ENCODE measurements around the gene LYST.

The LYST gene

DNA sequence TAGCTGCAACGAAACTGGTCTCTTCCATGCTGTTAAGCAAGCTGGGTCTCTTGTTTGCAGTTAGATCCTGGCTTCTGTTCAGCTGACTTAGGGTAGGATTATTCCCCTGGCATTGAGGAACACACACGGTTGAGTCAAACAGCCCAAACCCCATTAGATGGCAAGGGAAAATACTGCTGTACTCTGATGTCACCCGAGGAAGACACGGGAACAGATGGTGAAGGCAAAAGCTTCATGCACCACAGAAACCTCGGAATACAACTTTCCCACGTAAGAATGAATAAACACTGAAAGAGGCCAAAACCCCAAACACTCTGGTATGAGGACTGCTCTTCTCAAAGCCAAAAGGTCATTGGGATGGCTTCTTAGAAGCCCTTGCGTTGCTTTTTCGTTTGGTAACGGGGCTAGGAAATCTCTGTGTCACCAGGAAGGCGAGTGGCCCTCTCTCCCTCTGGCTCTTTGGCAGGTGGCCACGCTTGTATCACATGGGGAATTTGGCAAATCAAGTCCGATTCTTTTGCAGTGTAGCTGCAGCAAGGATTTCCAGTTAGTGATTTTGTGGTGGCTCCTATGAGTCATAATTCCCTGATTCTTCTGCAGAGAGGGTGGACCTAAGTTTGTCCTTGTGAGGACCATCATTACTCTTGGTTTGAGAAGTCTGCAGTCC lies 16.7 kb upstream of the LYST start:
- Histone ChIP-seq H3K36me3 (ENCODE audit: control insufficient read depth, insufficient read depth, low read length) (no peaks in the 10 kb centered on the region), H3K9me3 (ENCODE audit: control insufficient read depth, insufficient read depth, low read length) (no peaks in the 10 kb centered on the region), H3K27me3 (ENCODE audit: control insufficient read depth, insufficient read depth, low read length) (no peaks in the 10 kb centered on the region), H3K27ac (ENCODE audit: low read length) (no peak overlapping the region), H3K4me1 (ENCODE audit: control insufficient read depth, insufficient read depth, low read length) (no peaks in the 10 kb centered on the region), H3K4me3 (ENCODE audit: low read length) (no peak overlapping the region)
- no peak for DNase-seq (ENCODE audit: low read depth, low spot score)
- WGBS (ENCODE audit: insufficient coverage, insufficient read length) = no CpG with 5 or more reads among the region's 12 CpGs

DNA sequence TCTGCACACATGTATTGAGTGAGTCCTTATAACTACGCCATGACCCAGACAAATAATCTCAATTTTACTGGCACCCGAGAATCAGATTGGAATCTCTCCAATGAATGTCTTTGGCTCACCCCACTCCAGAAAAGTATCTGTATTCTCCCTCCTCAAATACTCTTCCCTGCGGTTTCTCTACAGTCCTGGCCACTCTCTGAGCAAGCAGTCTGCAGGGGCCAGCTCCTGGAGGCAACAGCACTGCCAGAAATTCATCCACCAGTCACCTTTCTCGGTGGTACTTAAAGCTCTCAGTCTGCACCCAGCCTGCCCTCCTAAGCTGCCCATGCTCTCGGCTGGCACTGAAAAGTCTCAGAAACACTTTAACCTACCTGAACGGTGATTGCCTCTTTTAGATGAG lies 16.1 kb upstream of the LYST start:
- no peaks in the 10 kb centered on the region for H3K4me1 ChIP-seq (ENCODE audit: control insufficient read depth, insufficient read depth, low read length)
- no peaks in the 10 kb centered on the region for H3K36me3 ChIP-seq (ENCODE audit: control insufficient read depth, insufficient read depth, low read length)
- H3K4me3 ChIP-seq (ENCODE audit: low read length) = no peak overlapping the region
- no peaks in the 10 kb centered on the region for H3K9me3 ChIP-seq (ENCODE audit: control insufficient read depth, insufficient read depth, low read length)
- no CpG with 5 or more reads among the region's 6 CpGs for WGBS (ENCODE audit: insufficient coverage, insufficient read length)
- H3K27ac ChIP-seq (ENCODE audit: low read length) = no peak overlapping the region
- no peaks in the 10 kb centered on the region for H3K27me3 ChIP-seq (ENCODE audit: control insufficient read depth, insufficient read depth, low read length)
- no peak for DNase-seq (ENCODE audit: low read depth, low spot score)

DNA sequence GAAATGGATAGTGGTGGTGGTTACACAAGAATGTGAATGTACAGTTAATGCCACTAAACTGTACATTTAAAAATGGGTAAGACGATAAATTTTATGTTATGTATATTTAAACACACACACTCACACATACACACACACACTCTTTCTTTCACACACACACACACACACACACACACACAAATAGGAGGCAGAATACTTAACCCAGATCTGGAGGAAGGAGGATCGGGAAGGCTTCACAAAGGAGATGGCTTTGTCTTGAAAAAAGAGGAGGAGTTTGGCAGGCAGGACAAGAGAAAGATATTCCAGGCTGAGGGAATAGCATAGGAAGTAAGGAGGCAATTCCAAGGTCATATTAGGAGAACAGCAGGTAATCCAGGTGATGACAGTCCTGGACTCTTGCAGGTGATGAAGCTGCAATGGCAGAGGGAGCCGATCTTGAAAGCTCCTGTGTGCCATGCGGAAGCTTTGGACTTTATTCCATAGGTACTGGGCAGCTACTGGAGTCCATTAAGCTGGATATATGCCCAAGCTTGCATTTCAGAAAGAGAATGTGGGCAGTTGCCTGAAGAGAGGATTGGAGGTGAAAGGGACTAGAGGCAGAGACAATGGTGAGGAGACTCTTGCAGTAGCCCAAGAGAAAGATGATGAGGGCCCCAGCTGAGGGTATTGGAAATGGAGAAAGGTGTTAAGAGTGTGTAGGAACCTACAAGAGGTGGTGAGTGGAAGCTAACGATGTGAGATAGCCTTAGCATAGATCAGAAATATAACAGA lies 15.4 kb upstream of the LYST start:
- Histone ChIP-seq H3K36me3 (ENCODE audit: control insufficient read depth, insufficient read depth, low read length) (no peaks in the 10 kb centered on the region), H3K27ac (ENCODE audit: low read length) (no peak overlapping the region), H3K27me3 (ENCODE audit: control insufficient read depth, insufficient read depth, low read length) (no peaks in the 10 kb centered on the region), H3K4me1 (ENCODE audit: control insufficient read depth, insufficient read depth, low read length) (no peaks in the 10 kb centered on the region), H3K4me3 (ENCODE audit: low read length) (no peak overlapping the region), H3K9me3 (ENCODE audit: control insufficient read depth, insufficient read depth, low read length) (no peaks in the 10 kb centered on the region)
- DNase-seq (ENCODE audit: low read depth, low spot score) = no peak
- no CpG with 5 or more reads among the region's 5 CpGs for WGBS (ENCODE audit: insufficient coverage, insufficient read length)

DNA sequence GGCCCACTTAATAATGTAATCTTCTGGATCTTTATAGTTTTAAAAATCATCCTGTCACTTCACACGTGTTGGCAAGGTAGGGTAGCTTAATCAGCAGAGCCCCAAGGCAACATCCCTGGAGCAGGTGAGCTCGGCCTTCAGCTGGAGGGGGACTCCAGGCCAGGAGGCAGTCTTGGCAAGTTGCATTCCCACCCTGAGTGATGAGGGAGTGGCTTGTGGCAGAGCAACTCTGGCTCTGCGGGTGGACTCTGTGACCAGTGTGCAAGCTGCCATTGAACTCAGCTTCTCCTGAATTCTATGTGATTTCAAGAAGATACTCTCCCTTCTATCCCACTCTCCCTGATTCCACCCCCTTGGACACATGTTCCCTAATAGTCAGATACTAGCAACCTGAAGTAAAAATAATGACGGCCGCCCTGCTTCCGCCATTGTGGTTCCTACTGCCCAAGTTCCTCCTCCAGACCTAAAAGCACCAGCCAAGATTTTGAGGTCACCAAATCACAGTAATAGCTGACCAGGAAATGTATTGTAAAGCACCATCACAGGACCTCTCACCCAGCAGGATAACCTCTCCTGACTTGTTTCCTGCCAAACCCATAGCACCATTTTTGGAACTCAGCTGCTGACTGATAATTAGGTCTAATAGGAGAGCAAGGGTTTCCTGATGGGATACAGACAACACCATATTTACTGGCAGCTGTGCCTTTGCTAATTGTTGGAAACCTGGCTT lies 11.5 kb upstream of the LYST start:
- H3K4me3 ChIP-seq (ENCODE audit: low read length) = no peak overlapping the region
- no peak for DNase-seq (ENCODE audit: low read depth, low spot score)
- no peak overlapping the region for H3K27ac ChIP-seq (ENCODE audit: low read length)
- H3K36me3 ChIP-seq (ENCODE audit: control insufficient read depth, insufficient read depth, low read length) = no peaks in the 10 kb centered on the region
- no peaks in the 10 kb centered on the region for H3K4me1 ChIP-seq (ENCODE audit: control insufficient read depth, insufficient read depth, low read length)
- no peaks in the 10 kb centered on the region for H3K9me3 ChIP-seq (ENCODE audit: control insufficient read depth, insufficient read depth, low read length)
- no peaks in the 10 kb centered on the region for H3K27me3 ChIP-seq (ENCODE audit: control insufficient read depth, insufficient read depth, low read length)
- WGBS (ENCODE audit: insufficient coverage, insufficient read length) = no CpG with 5 or more reads among the region's 6 CpGs

DNA sequence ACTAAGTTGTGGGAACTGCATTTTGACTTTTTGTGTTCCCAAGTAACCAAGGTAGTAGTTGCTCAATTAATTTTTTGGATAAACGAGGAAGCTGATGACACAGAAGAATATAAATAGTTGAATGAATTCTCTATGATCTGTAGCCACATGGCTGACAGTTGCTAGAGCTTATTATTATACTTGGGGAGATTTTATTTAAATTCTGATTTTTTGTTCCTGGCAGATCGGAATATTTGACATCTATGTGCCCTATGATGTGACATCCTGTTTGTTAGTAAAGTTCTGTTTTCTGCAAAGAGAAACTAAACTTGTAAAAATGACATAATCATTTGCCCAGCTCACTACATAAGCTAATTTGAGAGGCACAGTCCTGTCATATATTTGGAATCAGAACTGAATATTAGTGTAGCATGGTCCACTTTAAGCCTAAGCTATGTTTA lies 9.7 kb upstream of the LYST start:
- H3K4me3 ChIP-seq (ENCODE audit: low read length) = no peak overlapping the region
- H3K27ac ChIP-seq (ENCODE audit: low read length) = no peak overlapping the region
- no peaks in the 10 kb centered on the region for H3K4me1 ChIP-seq (ENCODE audit: control insufficient read depth, insufficient read depth, low read length)
- no CpG with 5 or more reads among the region's 2 CpGs for WGBS (ENCODE audit: insufficient coverage, insufficient read length)
- H3K27me3 ChIP-seq (ENCODE audit: control insufficient read depth, insufficient read depth, low read length) = no peaks in the 10 kb centered on the region
- no peak for DNase-seq (ENCODE audit: low read depth, low spot score)
- H3K9me3 ChIP-seq (ENCODE audit: control insufficient read depth, insufficient read depth, low read length) = no peaks in the 10 kb centered on the region
- H3K36me3 ChIP-seq (ENCODE audit: control insufficient read depth, insufficient read depth, low read length) = no peaks in the 10 kb centered on the region

DNA sequence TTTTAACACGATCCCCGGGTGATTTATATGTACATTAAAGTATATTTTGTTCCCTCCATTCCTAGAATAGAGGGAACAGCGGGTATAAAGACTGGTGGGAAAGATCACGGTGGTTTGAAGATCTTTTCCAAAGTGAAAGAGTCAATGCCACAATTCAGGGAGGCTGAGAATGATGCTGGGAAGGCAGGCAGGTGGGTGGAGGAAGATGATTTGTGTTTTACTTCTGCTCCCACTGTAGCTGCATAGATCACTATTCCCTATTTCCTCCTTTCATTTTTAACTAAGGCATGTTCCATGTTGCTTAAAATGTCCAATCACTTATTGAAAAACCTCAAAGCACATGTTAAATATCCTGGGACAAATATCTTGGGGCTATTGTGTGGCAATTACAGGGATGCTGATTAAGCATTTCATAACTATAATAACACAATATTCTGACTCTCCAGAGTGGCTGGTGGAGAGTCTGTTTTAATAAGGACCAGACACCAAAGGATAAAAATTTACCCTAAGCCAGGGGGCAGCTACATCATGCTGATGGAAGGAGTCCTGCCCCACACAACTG lies 8.4 kb upstream of the LYST start:
- no peak for DNase-seq (ENCODE audit: low read depth, low spot score)
- Histone ChIP-seq H3K36me3 (ENCODE audit: control insufficient read depth, insufficient read depth, low read length) (no peaks in the 10 kb centered on the region), H3K27ac (ENCODE audit: low read length) (no peak overlapping the region), H3K4me3 (ENCODE audit: low read length) (no peak overlapping the region), H3K4me1 (ENCODE audit: control insufficient read depth, insufficient read depth, low read length) (no peaks in the 10 kb centered on the region), H3K27me3 (ENCODE audit: control insufficient read depth, insufficient read depth, low read length) (no peaks in the 10 kb centered on the region), H3K9me3 (ENCODE audit: control insufficient read depth, insufficient read depth, low read length) (no peaks in the 10 kb centered on the region)
- WGBS (ENCODE audit: insufficient coverage, insufficient read length) = no CpG with 5 or more reads among the region's 4 CpGs

DNA sequence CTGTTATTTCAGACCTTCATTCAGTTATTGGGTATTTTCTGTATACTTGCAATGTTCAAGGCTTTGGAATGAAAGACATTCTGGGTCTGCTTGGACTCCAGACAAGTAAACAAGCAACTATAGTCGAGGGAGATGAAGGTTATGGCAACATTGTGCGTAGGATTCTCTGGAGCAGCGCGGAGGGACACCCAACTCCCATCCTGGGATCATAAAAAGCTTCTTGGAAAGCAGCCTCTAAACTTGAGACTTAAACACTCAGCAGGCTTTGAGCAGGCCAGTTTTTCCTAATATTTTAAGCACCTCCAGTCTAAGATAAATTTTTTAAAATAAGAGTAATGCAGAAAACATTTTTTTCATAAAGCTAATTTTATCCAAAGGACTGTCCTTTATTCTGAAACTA lies 7.6 kb upstream of the LYST start:
- Histone ChIP-seq H3K4me3 (ENCODE audit: low read length) (no peak overlapping the region), H3K4me1 (ENCODE audit: control insufficient read depth, insufficient read depth, low read length) (no peaks in the 10 kb centered on the region), H3K27me3 (ENCODE audit: control insufficient read depth, insufficient read depth, low read length) (no peaks in the 10 kb centered on the region), H3K36me3 (ENCODE audit: control insufficient read depth, insufficient read depth, low read length) (no peaks in the 10 kb centered on the region), H3K27ac (ENCODE audit: low read length) (no peak overlapping the region), H3K9me3 (ENCODE audit: control insufficient read depth, insufficient read depth, low read length) (no peaks in the 10 kb centered on the region)
- no CpG with 5 or more reads among the region's 4 CpGs for WGBS (ENCODE audit: insufficient coverage, insufficient read length)
- no peak for DNase-seq (ENCODE audit: low read depth, low spot score)

DNA sequence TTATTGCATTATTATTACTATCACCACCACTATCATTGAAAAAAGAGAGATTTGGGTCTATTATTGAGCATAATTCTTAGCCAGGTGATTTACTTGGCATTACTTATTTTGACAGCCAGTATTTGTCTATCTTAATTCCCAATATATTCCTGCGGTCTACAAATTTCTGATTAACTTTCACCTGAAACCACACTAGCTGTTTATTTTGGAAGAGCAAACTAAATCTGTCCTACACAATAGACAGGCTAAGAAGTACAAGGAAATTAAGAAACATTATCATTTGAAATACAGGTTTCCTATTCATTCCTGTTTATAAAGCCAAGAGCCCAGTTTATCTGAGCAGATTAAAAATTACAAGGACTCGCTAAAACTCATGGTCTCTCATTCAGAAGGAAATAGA lies 6.9 kb upstream of the LYST start:
- WGBS (ENCODE audit: insufficient coverage, insufficient read length) = no CpG with 5 or more reads among the region's 2 CpGs
- Histone ChIP-seq H3K9me3 (ENCODE audit: control insufficient read depth, insufficient read depth, low read length) (no peaks in the 10 kb centered on the region), H3K4me1 (ENCODE audit: control insufficient read depth, insufficient read depth, low read length) (no peaks in the 10 kb centered on the region), H3K36me3 (ENCODE audit: control insufficient read depth, insufficient read depth, low read length) (no peaks in the 10 kb centered on the region), H3K4me3 (ENCODE audit: low read length) (no peak overlapping the region), H3K27ac (ENCODE audit: low read length) (no peak overlapping the region), H3K27me3 (ENCODE audit: control insufficient read depth, insufficient read depth, low read length) (no peaks in the 10 kb centered on the region)
- DNase-seq (ENCODE audit: low read depth, low spot score) = no peak

DNA sequence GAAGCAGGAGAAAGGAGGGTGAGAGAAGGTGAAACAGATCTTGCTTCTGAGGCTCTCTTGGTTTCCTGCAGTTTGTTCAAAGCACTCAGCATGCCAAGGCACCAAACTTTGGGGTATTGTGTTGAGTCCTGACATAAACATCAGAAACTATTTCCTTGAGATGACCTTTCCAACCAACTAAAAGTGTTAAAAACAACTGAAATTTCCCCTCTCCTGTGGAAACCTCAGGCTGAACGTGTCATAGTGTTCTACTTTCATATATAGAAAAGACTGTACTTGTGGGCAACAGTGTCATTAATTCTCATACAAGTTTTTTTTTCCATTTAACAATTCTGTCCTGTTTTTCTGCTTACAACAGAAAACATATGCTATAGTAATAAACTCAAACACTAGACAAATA lies 6.3 kb upstream of the LYST start:
- no peaks in the 10 kb centered on the region for H3K27me3 ChIP-seq (ENCODE audit: control insufficient read depth, insufficient read depth, low read length)
- H3K4me3 ChIP-seq (ENCODE audit: low read length) = no peak overlapping the region
- H3K27ac ChIP-seq (ENCODE audit: low read length) = no peak overlapping the region
- no CpG with 5 or more reads among the region's 1 CpG for WGBS (ENCODE audit: insufficient coverage, insufficient read length)
- no peaks in the 10 kb centered on the region for H3K9me3 ChIP-seq (ENCODE audit: control insufficient read depth, insufficient read depth, low read length)
- H3K36me3 ChIP-seq (ENCODE audit: control insufficient read depth, insufficient read depth, low read length) = no peaks in the 10 kb centered on the region
- no peak for DNase-seq (ENCODE audit: low read depth, low spot score)
- H3K4me1 ChIP-seq (ENCODE audit: control insufficient read depth, insufficient read depth, low read length) = no peaks in the 10 kb centered on the region

DNA sequence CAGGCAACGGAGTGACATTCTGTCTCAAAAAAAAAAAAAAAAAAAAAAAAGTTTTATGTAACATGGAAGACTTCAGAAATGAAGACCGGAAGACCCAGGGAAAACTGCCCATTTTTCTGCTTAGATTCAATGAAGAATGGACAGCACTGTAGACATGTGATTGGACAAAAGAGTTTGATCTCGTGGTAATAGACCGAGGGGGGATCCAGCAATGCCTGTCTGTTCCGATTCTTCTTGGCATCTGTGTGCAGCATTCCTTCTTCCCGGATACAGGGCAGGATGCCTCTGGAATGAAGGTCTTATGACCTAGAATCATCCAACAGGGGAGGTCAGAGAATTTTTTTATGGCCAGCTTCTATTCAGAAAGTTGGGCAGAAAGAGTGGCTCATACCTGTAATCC lies 5.6 kb upstream of the LYST start:
- no peaks in the 10 kb centered on the region for H3K4me1 ChIP-seq (ENCODE audit: control insufficient read depth, insufficient read depth, low read length)
- H3K9me3 ChIP-seq (ENCODE audit: control insufficient read depth, insufficient read depth, low read length) = no peaks in the 10 kb centered on the region
- whole genome bisulfite sequencing (ENCODE audit: insufficient coverage, insufficient read length) = no CpG with 5 or more reads among the region's 6 CpGs
- H3K36me3 ChIP-seq (ENCODE audit: control insufficient read depth, insufficient read depth, low read length) = no peaks in the 10 kb centered on the region
- no peak overlapping the region for H3K27ac ChIP-seq (ENCODE audit: low read length)
- DNase-seq (ENCODE audit: low read depth, low spot score) = no peak
- no peaks in the 10 kb centered on the region for H3K27me3 ChIP-seq (ENCODE audit: control insufficient read depth, insufficient read depth, low read length)
- no peak overlapping the region for H3K4me3 ChIP-seq (ENCODE audit: low read length)

All from iPS DF 6.9 (cell line).